Upper lobe of right lung (tissue), 1 donor: Measurements from ENCODE around the gene IGIP. TPM values are rescaled to one million over a fixed set of nuclear protein-coding genes. Genes with fewer than 3 reads are reported as not detected.

Experiments
- ATAC-seq: fragments of 200-7000 bp; cut with Tn5 transposase; one replicate; pipeline ENCODE4 v1.9.1; 2020; ENCODE audit warnings: mild to moderate bottlenecking, moderate library complexity
- DNase-seq: peaks from one replicate; pipeline ENCODE4 v3.0.0-alpha.2; 2020
- H3K27ac ChIP-seq: fragments of 200-600 bp; one replicate; pipeline ENCODE4 v1.8.0; 2022
- H3K27me3 ChIP-seq: fragments of 200-600 bp; one replicate; pipeline ENCODE4 v1.8.0; 2022; ENCODE audit warnings: mild to moderate bottlenecking
- H3K36me3 ChIP-seq: fragments of 200-600 bp; one replicate; pipeline ENCODE4 v1.8.0; 2022
- H3K4me1 ChIP-seq: fragments of 200-600 bp; one replicate; pipeline ENCODE4 v1.8.0; 2022
- H3K4me3 ChIP-seq: fragments of 200-600 bp; one replicate; pipeline ENCODE4 v1.8.0; 2022; ENCODE audit warnings: mild to moderate bottlenecking
- H3K9me3 ChIP-seq: fragments of 200-600 bp; one replicate; pipeline ENCODE4 v1.8.0; 2022
- CTCF ChIP-seq: fragments of 200-600 bp; IDR thresholded peaks from one replicate; pipeline ENCODE4 v1.8.0; 2022; ENCODE audit warnings: antibody characterized with exemption
- intact Hi-C: fragments of 100-400 bp; cut with DNase I; formaldehyde crosslinking; loops from one replicate; pipeline ENCODE4 v1.11.0; 2022
- total RNA-seq: library from RNA; stranded (reverse); fragmentation: NEBNext Ultra II Directional; extraction: Animal tissue kit (Norgen Biotek cat#: 25700); gene quantifications from one replicate; pipeline ENCODE4 v1.2.1, GENCODE V29; 2021
- donor health status: DM: no; HTN: yes; CAD: no; lungs with severe emphysema.

Gene IGIP
- total RNA-seq, 1 donor from 2014 or later, result 17.3 TPM

GRCh38 chr5:140109018-140109758 is 16.5 kb upstream of the IGIP start:
- no peaks in the 10 kb centered on the region for H3K9me3 ChIP-seq
- TF ChIP-seq CTCF, result no peak
- H3K27me3 ChIP-seq, result no peaks in the 10 kb centered on the region
- intact Hi-C loops, result no loop called here
- peak overlapping the region; percentile 99 for H3K27ac ChIP-seq
- H3K4me1 ChIP-seq, result peaks cover 44% of the 10 kb centered on the region
- peak overlapping the region; percentile 72 for H3K4me3 ChIP-seq
- ATAC-seq, result no peak
- DNase-seq, result peak; percentile 68
- H3K36me3 ChIP-seq, result no peaks in the 10 kb centered on the region

- no peak overlapping the region for H3K27ac ChIP-seq
- ATAC-seq (no peak), DNase-seq (no peak)
- H3K4me1 ChIP-seq, result peaks cover 44% of the 10 kb centered on the region
- peak overlapping the region; percentile 72 for H3K4me3 ChIP-seq
- no peak for TF ChIP-seq CTCF
- no peaks in the 10 kb centered on the region for H3K27me3 ChIP-seq
- no peaks in the 10 kb centered on the region for H3K36me3 ChIP-seq
- intact Hi-C loops, result no loop called here
- H3K9me3 ChIP-seq, result no peaks in the 10 kb centered on the region
Measured at GRCh38 chr5:140109759-140110645, 15.7 kb upstream of the IGIP start.

DNA sequence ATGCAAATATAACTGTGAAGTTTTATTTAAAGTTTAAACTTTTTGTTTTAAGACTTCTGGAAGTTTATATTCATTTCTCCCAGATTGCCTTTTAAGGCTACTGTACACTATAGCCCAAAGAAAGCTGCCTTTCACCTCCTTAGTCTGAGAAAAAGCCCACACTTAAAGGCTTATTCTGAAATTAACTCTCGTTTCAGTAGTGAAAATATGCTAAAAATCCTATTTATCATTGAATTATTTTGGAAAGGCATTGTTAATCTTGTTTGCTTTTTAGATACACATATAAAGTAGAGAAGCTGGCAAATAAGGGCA is 15.1 kb upstream of the IGIP start:
- Histone ChIP-seq H3K27ac (no peak overlapping the region), H3K4me1 (peaks cover 50% of the 10 kb centered on the region)
- DNase-seq, result no peak

GRCh38 chr5:140111011-140111858 is 14.5 kb upstream of the IGIP start:
- no peak for TF ChIP-seq CTCF
- Histone ChIP-seq H3K36me3 (no peaks in the 10 kb centered on the region), H3K27ac (no peak overlapping the region), H3K4me1 (peaks cover 53% of the 10 kb centered on the region), H3K4me3 (no peak overlapping the region), H3K9me3 (no peaks in the 10 kb centered on the region), H3K27me3 (no peaks in the 10 kb centered on the region)
- no peak for ATAC-seq
- intact Hi-C loops, result no loop called here
- DNase-seq, result no peak

More for the DNA sequence above, 15.1 kb upstream of the IGIP start:
- intact Hi-C loops, result no loop called here
- TF ChIP-seq CTCF, result no peak
- H3K36me3 ChIP-seq, result no peaks in the 10 kb centered on the region
- no peak for ATAC-seq
- no peaks in the 10 kb centered on the region for H3K27me3 ChIP-seq
- no peak overlapping the region for H3K4me3 ChIP-seq
- no peaks in the 10 kb centered on the region for H3K9me3 ChIP-seq

- no peak overlapping the region for H3K27ac ChIP-seq
- TF ChIP-seq CTCF, result no peak
- H3K9me3 ChIP-seq, result no peaks in the 10 kb centered on the region
- no peak overlapping the region for H3K4me3 ChIP-seq
- DNase-seq (no peak), ATAC-seq (no peak)
- intact Hi-C loops, result no loop called here
- peaks cover 53% of the 10 kb centered on the region for H3K4me1 ChIP-seq
- H3K27me3 ChIP-seq, result no peaks in the 10 kb centered on the region
- no peaks in the 10 kb centered on the region for H3K36me3 ChIP-seq
Measured at GRCh38 chr5:140111859-140112551, 13.7 kb upstream of the IGIP start.
